HG03103 (cell line): ENCODE measurements around the gene BBC3.
A peak's percentile ranks its signal among the peaks of the same experiment; 100 is the strongest.
"Not testable (repeated sequence)": the region's sequence is repeated elsewhere in the genome, so short reads cannot be mapped to it uniquely, and the experiment has no call there.

Experiments used
- ATAC-seq: cut with Tn5 transposase; IDR thresholded peaks from one replicate; pipeline ENCODE4 v1.9.1; 2021; ENCODE audit warnings: low read depth; ENCODE audit not compliant: unreplicated experiment

The BBC3 gene

DNA sequence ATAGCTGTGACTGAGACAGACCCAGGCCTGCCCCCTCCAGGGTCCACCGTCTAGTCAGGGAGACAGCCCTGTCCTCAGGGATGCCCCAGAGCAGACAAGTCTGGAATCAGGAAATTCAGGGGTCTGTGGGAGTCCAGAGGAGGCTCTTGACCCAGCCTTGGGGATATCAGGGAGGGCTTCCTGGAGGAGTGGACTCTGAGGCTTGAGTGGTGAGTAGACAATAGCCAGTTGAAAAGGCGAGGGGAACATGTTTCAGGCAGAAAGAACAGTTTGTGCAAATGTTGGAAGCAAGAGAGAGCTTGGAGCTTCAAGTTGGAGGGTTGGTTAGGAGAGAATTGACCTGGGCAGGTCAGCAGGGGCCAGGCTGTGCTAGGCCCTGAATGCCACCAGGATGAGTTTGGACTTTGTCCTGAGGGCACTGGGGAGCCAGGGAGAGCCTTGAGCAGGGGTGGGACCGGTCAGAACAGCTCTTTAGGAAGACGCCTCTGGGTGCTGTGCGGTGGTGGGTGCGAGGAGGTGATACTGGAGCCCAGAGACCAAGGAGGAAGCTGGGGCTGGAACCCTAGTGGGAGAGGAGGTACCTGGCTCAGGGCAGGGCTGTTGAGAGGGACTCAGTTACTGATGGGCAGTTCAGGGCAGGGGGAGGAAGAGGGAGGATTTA is 28.0 kb upstream of the BBC3 start:
- no peak for ATAC-seq

DNA sequence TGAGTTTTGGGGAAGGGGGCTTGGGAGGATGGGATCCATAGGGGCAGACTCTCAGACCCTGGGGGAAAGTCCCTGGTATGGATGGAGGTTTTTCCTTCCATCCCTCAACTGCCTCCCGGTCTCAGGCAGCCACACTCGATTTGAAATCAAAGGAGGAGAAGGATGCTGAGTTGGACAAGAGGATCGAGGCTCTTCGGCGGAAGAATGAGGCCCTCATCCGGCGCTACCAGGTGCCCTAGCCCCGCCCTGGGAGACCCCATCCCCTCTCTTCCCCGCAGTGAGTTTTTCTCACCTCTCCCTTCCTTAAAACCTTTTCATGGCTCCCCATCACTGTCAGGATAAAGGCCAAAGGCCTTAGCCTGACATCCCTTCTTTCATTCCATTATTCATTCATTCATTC is 27.4 kb upstream of the BBC3 start:
- no peak for ATAC-seq

DNA sequence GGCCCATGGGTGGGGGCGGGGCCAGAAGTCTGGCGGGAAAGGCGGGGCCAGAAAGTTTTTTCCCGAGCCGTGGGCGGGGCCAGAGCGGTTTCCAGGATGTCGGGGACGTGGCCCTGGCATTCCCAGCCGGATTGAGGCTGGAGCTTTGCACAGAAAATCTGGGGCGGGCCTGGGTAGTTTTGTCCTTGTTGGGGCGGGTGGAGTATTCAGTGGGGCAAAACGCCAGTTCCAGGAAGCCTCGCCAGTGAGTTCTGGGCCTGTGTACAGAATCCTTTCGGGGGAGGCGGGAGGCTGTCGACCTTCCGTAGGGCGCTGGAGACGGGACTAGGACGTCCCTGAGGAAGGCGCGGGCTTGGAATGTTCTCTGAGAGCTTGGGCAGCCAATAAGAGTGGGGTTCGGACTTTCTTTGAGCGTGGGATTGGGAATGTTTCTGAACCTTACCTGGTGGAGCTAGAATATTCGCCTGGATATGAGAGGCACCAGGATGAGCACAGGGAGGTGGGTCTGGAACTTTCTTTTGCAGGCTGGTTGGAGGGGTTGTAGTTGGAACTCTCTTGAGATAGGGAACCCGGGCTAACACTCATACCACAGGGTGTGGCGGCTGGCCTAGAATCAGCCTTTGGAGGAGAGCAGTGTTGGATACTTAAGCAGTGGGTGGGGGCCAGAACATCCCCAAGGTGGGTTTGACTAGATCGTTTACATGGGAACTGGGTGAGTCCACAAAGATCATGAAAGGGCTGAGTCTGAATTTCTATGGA is 26.6 kb upstream of the BBC3 start:
- ATAC-seq = no peak

DNA sequence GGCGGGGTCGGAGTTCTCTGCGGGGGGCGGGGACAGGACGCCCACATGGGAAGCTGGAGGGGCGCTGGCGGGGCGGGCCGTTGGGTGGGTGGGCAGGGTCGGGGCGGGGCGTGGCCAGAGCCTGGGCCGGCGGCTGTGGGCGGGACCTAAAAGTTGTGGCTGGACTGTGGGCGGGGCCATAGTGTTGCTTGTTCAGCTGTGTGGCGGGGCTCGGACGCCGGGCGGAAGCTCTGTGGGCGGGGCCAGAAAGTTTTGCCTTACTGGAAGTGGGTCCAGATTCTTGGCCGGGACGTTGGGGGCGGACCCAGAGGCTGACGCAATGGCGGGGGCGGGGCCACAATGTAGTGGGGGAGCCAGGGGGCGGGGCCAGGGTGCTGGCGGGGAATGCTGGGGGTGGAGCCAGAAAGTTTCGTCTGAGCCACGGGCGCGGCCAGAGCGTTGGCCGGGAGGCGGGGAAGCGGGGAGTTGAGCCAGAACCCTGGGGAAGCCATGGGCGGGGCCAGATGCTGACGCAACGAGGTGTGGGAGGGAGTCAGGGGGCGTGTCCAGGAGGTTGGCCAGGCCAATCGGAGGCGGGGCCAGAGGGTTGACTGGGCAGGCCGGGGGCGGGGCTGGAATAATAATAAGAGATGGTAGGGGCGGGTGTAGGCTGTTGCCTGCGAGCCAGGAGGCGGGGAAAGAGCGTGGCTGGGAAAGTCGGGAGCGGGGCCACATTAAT is 25.9 kb upstream of the BBC3 start:
- ATAC-seq = peak; percentile 62

DNA sequence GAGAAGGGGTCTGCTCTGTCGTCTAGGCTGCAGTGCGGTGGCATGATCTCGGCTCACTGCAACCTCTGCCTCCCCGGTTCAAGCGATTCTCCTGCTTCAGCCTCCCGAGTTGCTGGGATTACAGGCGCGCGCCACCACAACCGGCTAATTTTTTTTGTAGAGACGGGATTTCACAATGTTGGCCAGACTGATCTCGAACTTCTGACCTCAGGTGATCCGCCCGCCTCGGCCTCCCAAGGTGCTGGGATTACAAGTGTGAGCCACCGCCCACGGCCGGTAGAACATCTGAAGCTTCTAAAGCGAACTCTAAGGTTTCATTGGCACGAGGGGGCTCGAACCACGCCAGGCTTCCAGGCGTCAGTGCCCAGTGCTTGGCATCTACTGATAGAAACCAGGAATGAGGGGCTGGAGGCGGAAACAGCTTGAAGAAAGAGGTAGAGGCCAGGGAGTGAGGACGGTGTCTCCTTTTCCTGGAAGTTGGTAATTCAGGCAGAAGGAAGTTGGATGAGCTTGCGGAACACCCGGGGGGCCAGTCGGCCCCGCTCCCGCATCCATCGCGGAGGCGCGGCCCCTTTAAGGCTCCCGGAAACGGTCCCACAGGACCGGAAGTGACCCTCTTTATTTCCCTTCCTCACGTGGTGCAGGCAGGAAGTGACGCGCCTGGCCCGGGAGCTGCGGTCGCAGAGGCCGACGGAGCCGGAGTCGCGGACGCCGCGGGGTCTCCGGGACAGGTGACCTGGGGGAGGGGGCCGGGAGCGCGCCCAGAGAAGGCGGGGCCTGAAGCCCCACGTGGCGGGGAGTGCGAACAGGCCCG is 25.1 kb upstream of the BBC3 start, which contains the start of gene CCDC9:
Gene CCDC9 (plus strand): TSS at position 647 of the 814 bp plus-strand sequence. CDS start 1,876 bp downstream, outside the sequence.
- ATAC-seq = peak; percentile 41

DNA sequence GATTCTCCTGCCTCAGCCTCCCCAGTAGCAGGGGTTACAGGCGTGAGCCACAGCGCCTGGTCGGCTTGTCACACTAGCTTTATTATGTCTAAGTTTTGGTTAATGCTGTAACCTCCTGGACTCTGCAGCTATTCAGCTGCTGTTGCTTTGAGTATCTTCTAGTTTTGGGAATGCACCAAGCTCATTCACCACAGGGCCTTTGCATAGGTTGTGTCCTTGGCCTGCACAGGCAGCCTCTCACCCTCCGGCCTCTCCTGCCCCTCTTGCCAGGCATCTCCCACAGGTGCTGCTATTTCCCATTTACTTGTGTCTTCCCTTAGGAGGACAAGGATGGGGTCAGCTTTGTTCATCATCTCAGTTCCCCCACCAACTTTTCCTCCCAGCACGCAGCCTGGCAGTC is 23.0 kb upstream of the BBC3 start:
- ATAC-seq = no peak

DNA sequence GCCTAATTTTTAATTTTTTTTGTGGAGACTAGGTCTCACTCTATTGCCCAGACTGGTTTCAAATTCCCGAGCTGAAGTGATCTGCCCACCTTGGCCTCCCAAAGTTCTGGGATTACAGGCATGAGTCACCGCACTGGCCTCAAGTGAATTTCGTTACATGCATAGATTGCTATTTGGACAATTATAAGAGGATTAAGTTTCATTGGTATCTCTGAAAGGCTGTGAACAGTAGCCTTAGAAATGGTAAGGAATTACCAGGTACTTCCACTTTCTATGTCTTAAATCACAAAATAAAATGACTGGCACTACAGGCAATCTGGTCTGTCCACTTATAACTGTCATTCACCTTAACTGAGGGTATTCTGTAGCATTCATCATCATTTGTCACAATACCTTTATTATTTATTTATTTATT is 22.5 kb upstream of the BBC3 start:
- ATAC-seq = no peak

DNA sequence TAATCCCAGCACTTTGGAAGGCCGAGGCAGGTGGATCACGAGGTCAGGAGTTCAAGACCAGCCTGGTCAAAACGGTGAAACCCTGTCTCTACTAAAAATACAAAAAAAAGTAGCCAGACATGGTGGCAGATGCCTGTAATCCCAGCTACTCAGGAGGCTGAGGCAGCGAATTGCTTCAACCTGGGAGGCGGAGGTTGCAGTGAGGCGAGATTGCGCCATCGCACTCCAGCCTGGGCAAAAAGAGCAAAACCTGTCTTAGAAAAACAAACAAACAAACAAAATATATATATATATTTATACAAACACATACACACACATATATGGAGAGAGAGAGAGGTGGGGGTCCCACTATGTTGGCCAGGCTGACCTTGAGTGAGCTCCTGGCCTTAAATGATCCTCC is 22.0 kb upstream of the BBC3 start:
- ATAC-seq = not testable (repeated sequence)

DNA sequence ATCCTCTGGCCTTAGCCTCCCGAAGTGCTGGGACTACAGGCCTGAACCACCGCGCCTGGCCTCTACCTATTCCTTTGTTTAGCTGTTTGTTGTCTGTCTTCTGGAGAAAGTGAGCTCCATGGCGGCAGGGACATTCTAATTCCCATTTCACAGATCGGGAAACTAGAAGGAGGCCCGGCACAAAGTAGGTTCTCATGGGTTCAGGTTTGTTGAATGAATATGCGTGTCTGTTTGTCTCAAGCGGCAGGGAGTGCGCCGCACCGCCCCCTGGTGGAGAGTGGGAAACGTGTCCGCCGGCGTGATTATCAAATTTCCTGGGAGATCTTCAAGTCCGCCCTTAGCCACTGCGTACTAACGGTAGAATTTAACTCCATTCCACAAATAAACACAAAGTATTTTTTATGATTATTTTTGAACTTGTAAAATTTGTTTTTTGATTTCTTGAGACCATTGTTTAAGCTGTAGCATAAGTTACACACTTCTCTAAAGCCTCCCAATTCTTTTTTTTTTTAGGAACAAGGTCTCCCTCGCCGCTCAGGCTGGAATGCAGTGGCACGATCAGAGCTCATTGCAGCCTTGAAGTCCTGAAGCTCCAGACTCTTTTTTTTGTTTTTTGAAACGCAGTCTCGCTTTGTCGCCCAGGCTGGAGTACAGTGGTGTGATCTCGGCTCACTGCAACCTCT is 16.4 kb upstream of the BBC3 start:
- ATAC-seq = no peak

DNA sequence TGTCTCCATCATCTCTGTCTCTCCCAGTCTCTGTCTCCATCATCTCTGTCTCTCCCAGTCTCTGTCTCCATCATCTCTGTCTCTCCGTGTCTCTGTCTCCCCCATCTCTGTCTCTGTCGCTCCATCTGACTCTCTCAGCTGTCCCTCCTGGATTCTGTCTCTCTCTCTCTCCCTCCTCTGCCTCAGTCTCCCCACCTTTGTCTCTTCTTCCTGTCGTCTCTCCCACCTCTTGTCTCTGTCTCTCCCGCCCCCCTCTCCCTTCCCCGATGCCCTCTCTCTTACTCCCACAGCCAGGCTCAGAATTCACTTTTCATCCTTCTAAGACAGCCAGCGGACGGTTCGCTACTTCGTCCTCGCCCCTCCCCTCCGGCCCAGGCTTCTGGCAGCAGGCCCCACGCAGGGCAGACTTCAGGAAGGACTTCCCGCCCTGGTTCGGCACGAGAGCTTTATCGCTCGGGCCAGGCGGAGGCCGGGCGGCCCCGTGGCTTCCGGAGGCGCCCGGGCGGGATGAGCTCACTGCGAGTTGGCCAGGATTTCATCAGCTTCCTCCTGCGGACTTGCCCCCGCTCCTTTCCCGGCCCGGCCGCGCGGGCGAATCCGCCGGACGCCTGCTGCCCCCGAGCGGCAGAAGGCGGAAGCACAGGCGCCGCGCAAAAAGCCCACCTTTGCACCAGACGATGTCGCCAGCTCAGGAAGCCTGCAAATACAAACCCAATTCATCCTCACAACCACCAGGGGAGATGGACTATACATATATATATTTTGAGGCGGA is 13.0 kb upstream of the BBC3 start:
- ATAC-seq = no peak

DNA sequence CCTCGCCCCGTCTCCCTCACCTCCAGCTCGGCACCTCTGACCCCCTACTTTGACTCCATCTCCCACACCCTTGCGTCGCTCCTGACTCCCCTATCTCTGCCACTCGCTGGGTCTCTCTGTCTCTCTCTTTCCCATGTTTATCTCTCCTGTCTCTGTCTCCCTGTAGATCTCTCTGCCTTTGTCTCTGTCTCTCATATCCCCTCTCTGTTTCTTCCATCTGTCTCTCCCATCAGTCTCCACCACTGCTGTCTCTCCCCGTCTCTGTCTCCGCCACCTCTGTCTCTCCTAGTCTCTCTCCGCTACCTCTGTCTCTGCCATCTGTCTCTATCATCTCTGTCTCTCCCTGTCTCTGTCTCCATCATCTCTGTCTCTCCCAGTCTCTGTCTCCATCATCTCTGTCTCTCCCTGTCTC is 12.4 kb upstream of the BBC3 start:
- no peak for ATAC-seq

DNA sequence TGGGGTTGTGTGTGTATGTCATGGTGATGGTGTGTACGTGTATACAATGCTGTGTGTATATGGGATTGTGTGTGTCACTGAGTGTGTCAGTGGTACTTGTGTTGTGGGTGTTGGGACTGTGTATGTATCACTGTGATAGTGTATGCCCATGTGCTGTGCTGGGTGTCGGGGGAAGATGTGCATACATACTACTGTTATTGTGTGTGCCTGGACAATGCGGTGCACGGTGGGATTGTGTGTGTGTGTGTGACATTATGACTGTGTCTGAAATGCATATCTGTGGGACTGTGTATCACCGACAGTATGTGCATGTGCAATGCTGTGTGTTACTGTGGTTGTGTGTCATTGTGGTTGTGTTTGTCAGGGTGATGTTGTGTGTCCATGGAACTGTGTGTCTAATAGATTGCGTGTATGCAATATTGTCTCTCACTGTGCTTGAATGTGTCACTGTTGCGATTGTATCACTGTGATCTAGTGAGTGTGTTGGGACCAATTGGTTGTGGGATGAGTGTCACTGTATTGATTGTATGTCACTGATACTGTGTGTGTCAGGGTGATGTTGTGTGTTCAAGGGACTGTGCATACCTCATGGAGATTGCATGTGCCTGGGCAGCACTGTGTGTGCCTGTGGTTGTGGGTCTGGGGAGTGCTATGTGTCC is 11.0 kb upstream of the BBC3 start:
- ATAC-seq = no peak

DNA sequence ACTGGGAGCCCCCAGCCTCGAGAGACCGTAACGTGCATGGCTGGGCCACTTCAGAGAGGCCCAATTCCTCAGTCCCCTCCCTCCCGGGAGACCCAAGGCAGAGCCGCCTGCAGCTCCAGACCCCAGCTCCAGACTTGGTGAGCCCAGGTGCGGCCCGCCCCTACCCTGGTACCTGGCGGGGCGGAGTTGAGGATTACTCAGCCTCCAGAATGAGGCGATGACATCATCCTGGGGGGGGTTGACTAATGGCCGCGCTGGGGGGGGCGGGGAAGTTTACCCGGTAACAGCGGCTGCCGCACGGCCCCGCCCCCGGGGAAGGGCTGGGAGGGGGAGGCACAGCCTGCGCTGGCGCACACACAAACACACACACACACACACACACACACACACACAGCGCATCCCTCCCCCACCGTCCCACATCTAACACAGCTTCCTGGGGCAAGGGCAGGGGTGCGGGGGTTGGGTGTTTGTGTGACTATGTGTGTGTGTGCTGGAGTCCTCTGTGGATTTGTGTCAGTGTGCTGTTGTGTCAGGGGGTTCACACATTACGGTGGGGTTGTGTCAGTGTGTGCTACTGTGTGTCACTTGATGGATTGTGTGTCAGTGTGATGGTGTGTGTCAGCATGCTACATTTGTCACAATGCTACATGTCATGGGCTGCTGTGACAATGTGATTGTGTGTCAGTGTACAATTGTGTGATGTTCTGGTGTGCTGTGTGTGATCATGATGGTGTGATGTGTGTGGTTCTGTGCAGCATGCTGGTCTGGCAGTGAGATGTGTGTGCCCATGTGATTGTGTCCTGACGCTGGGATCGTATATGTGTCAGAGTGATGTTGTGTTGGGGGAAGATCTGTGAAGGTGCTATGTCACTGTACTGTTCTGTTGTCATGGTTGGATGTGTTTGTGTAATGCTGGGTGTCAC is 10.3 kb upstream of the BBC3 start:
- ATAC-seq = no peak

DNA sequence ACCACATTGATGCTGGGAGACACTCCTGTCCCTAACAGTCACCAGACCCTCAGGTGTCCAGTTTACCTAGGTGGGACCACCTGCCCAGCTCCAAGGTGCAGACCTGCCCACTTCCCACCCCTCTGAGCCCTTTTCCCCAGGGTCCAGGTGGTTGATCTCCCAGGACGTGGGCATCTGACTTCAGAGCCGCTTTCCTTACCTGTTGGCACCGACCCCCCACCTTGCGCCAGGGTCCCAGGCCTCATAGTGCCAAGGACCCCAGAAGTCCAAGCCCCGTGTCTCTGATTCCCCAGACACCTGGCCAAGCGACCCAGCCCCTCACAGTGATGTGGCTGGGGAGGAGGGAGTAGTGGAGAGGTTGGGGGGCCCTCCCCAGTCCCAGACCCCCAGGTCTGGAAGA is 9.6 kb upstream of the BBC3 start:
- ATAC-seq = no peak

DNA sequence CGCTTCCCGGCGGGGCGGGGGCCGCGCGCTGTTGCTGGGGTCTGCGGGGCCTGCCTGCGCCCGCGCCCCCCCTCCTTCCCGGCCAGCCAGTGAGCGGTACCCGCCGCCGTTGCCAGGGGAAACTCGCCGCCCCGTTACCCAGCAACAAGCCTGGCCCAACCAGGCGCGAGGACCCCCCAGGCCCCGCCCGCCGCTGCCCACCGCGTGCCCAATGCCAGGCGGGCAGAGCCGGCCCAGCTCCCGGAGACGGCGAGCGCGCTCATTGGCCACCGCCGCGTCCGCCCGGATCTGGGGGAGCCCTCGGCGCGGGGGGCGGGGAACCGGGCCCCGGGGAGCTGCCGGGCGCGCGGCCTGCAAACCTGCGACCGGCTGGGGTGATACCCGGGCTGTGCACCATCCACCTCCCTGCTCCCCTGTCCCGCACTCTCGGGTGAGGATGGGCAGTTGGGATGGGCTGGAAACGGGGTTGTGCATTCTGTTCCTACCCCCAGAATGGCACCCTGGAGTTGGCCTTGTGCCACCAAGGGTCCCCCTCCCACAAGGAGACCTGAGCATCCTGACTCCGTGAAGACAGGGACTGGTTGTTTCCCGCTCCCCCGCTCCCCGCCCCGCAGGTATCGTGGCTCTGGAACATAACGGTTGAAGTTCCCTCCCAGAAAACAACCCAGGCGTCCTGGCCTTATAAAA is 8.8 kb upstream of the BBC3 start:
- ATAC-seq = no peak

DNA sequence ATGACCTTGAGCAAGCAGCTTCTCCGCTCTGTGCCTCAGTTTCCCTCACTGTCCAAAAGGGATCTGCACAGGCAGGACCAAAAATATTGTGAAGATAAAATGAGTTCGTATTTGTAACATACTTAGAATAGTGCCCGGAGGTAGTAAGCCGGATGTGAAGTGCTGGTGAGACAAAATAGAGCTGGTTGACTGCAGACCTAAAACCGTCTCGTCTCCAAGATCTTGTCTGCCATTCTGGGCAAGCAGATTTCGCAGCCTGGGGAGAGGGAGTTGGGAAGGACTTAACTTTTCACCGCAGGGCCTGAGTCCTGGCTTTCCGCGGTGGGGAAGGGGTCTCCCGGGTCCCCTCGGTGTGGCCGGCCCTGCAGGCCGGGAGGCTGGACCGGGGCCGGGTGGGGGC is 8.2 kb upstream of the BBC3 start:
- no peak for ATAC-seq

DNA sequence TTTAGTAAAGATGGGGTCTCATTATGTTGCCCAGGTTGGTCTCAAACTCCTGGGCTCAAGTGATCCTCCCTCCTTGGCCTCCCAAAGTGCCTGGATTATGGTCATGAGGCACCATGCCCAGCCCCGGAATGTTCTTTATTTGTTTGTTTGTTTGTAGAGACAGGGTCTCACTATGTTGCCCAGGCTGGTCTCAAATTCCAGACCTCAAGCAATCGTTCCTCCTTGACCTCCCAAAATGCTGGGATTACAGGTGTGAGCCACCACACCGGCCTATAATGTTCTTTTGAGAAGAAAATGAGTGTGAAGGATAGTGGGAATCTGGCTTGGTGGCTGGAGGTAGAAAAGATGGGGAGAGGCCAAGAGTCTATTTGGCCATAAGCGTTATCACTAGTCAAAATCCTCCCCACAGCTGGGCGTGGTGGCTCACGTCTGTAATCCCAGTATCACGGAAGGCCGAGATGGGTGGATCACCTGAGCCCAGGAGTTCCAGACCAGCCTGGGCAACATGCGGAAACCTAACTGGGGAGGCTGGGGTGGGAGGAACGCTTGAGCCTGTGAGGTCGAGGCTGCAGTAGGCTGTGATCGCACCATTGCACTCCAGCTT is 5.2 kb upstream of the BBC3 start:
- no peak for ATAC-seq
